Peyer's patch (tissue), 4 donors: ENCODE results near the gene TMEM109. TPM values are rescaled to one million over a fixed set of nuclear protein-coding genes. Genes with fewer than 3 reads are reported as not detected.
A peak's percentile ranks its signal among the peaks of the same experiment; 100 is the strongest.

Source experiments
- DNase-seq, 3 donors: peaks; one replicate each; pipeline ENCODE4 v3.0.0-alpha.2; 2017 to 2019
- H3K27ac ChIP-seq, 4 donors: fragments of 200-600 bp; sonication (generic); one replicate each; pipeline ENCODE4 v1.5.1; 2016 to 2019
- H3K27me3 ChIP-seq, 2 donors: fragments of 200-600 bp; sonication (generic); one replicate each; pipeline ENCODE4 v1.5.1; 2019
- H3K36me3 ChIP-seq, 3 donors: fragments of 200-600 bp; sonication (generic); one replicate each; pipeline ENCODE4 v1.5.1; 2016 to 2019
- H3K4me1 ChIP-seq, 4 donors: fragments of 200-600 bp; sonication (generic); one replicate each; pipeline ENCODE4 v1.5.1; 2016 to 2019
- H3K4me3 ChIP-seq, 4 donors: fragments of 200-600 bp; sonication (generic); 1 replicate in 3 of 4; 2 replicates in 1 of 4; pipeline ENCODE4 v1.5.1; 2016 to 2019; ENCODE audit warnings: mild to moderate bottlenecking in 1 of 4
- H3K9me3 ChIP-seq, 4 donors: fragments of 200-600 bp; sonication (generic); one replicate each; pipeline ENCODE4 v1.5.1; 2016 to 2019; ENCODE audit warnings: mild to moderate bottlenecking in 1 of 4
- CTCF ChIP-seq, 6 experiments: fragments of 450-650 bp in 4 of 6; fragments of 200-600 bp in 2 of 6; sonication (generic) in 1 of 6; IDR thresholded peaks; one replicate each; pipeline ENCODE4 v1.5.1; 2017 to 2019; ENCODE audit warnings: antibody characterized with exemption in 6 of 6, mild to moderate bottlenecking in 3 of 6, moderate library complexity in 1 of 6
- POLR2A ChIP-seq, 2 donors: fragments of 450-650 bp; IDR thresholded peaks; one replicate each; pipeline ENCODE4 v1.5.1; 2017; ENCODE audit warnings: antibody characterized with exemption in 2 of 2, mild to moderate bottlenecking in 2 of 2, moderate library complexity in 2 of 2
- total RNA-seq, 4 donors: library from RNA; depleted of rRNA; stranded (reverse); fragments of >200 nt; gene quantifications; one replicate each; pipeline ENCODE4 v1.1.0, GENCODE V29; 2016

TMEM109 gene
- total RNA-seq, 4 donors from 2014 or later, result 26.3 to 40.5 (median 36.6) TPM

GRCh38 chr11:60919320-60919719 lies 5.4 kb downstream of the TMEM109 start:
- Histone ChIP-seq H3K27me3 (peaks cover 0 to under 1% of the 10 kb centered on the region in 2 donors), H3K36me3 (peaks cover 0 to 36% (median 0%) of the 10 kb centered on the region in 3 donors), H3K4me3 (no peak overlapping the region), H3K27ac (peak overlapping the region in 1 of 4 donors; percentile 25), H3K4me1 (peaks cover 0 to 24% (median 15%) of the 10 kb centered on the region in 4 donors), H3K9me3 (no peaks in the 10 kb centered on the region)
- DNase-seq, result no peak
- TF ChIP-seq CTCF (IDR thresholded peaks at IDR 0.05) (no peak), POLR2A (IDR thresholded peaks at IDR 0.05) (no peak)

GRCh38 chr11:60919956-60920355 lies 6.0 kb downstream of the TMEM109 start:
- Histone ChIP-seq H3K27ac (no peak overlapping the region), H3K4me1 (peaks cover 5 to 28% (median 17%) of the 10 kb centered on the region in 4 donors), H3K36me3 (peaks cover 0 to 36% (median 0%) of the 10 kb centered on the region in 3 donors), H3K9me3 (no peaks in the 10 kb centered on the region), H3K4me3 (no peak overlapping the region), H3K27me3 (peaks cover 0 to 7% of the 10 kb centered on the region in 2 donors)
- TF ChIP-seq CTCF (IDR thresholded peaks at IDR 0.05), result no peak
- TF ChIP-seq POLR2A (IDR thresholded peaks at IDR 0.05), result no peak
- DNase-seq, result no peak

GRCh38 chr11:60921259-60921658 lies 7.3 kb downstream of the TMEM109 start:
- peaks cover 5 to 28% (median 17%) of the 10 kb centered on the region in 4 donors for H3K4me1 ChIP-seq
- no peak overlapping the region for H3K4me3 ChIP-seq
- no peak overlapping the region for H3K27ac ChIP-seq
- TF ChIP-seq CTCF (IDR thresholded peaks at IDR 0.05), result no peak
- H3K36me3 ChIP-seq, result peaks cover 0 to 36% (median 0%) of the 10 kb centered on the region in 3 donors
- peaks cover 0 to 10% of the 10 kb centered on the region in 2 donors for H3K27me3 ChIP-seq
- H3K9me3 ChIP-seq, result no peaks in the 10 kb centered on the region
- no peak for DNase-seq

GRCh38 chr11:60921777-60922335 lies 7.9 kb downstream of the TMEM109 start:
- TF ChIP-seq CTCF (IDR thresholded peaks at IDR 0.05), result no peak
- no peak for TF ChIP-seq POLR2A (IDR thresholded peaks at IDR 0.05)
- H3K4me1 ChIP-seq, result peaks cover 5 to 28% (median 12%) of the 10 kb centered on the region in 4 donors

GRCh38 chr11:60922906-60923305 lies 8.9 kb downstream of the TMEM109 start:
- Histone ChIP-seq H3K36me3 (peaks cover 0 to 36% (median 0%) of the 10 kb centered on the region in 3 donors), H3K9me3 (no peaks in the 10 kb centered on the region), H3K4me1 (peaks cover 5 to 28% (median 12%) of the 10 kb centered on the region in 4 donors), H3K27ac (no peak overlapping the region), H3K4me3 (no peak overlapping the region), H3K27me3 (peaks cover 0 to 10% of the 10 kb centered on the region in 2 donors)
- DNase-seq, result peak in 1 of 3 donors; percentile 26
- TF ChIP-seq POLR2A (IDR thresholded peaks at IDR 0.05), result no peak
- no peak for TF ChIP-seq CTCF (IDR thresholded peaks at IDR 0.05)

More at GRCh38 chr11:60921777-60922335, 7.9 kb downstream of the TMEM109 start:
- Histone ChIP-seq H3K27me3 (peaks cover 0 to 10% of the 10 kb centered on the region in 2 donors), H3K4me3 (no peak overlapping the region), H3K9me3 (no peaks in the 10 kb centered on the region), H3K36me3 (peaks cover 0 to 36% (median 0%) of the 10 kb centered on the region in 3 donors), H3K27ac (no peak overlapping the region)
- DNase-seq, result peak in 1 of 3 donors; percentile 36
